SKM-1 treated with dmso at 0.1 percent for 144 hours (cell line): ENCODE data around the gene TRIP12.
A peak's percentile ranks its signal among the peaks of the same experiment; 100 is the strongest.
"Not testable (repeated sequence)": the region's sequence is repeated elsewhere in the genome, so short reads cannot be mapped to it uniquely, and the experiment has no call there.

Experiments
- DNase-seq: peaks from one replicate; lab custom pipeline; 2025; ENCODE audit not compliant: unreplicated experiment; lab: John Stamatoyannopoulos, UW

Gene TRIP12

DNA sequence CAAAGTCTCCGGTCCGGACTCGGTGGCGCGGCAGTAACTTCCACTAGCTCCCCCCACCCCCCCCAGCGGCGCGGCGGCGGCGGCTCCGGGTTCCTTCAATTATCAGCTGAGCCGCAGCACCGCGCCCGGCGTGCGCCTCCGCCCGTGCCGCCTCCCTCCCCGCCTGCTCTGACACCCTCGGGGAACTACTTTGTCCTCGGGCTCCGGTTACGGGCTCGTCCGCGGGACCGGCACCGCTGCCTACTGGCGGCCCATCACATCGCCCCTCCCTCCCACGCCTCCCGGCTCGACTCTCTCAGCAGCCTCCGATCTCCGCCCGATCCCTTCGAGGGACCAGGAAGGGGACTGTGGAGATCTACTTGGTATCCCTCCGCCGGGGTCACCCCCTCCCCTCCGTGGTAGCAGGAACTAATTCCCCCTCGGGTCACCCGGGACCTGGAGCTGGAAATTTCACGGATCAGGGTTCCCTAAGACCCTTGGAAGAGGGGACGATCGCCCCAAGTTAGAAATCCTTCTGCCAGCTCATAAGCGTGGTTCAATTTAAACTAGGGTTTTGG, at the start of gene TRIP12:
TSS of gene TRIP12 (minus strand) at position 118 of the 557 bp plus-strand sequence. CDS start 41,930 bp downstream, outside the sequence.
- DNase-seq = peak; percentile 90

GRCh38 chr2:229971298-229971790, 49.5 kb upstream of the TRIP12 start:
- DNase-seq = no peak

- no peak for DNase-seq
Measured at GRCh38 chr2:229970406-229970805, 48.6 kb upstream of the TRIP12 start.

DNA sequence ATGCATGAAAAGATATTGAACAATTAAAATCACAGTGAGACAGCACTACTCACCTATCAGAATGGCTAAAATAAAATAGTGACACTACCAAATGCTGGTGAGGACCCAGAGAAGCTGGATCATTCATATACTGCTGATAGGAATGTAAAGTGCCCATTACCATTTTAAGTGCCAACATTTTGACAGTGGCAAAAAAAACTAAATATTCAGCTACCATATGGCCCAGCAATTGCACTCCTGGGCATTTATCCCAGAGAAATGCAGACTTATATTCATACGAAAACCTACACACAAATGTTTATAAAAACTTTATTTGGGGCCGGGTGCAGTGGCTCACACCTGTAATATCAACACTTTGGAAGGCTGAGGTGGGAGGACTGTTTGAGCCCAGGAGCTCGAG, 48.1 kb upstream of the TRIP12 start:
- DNase-seq = no peak

DNA sequence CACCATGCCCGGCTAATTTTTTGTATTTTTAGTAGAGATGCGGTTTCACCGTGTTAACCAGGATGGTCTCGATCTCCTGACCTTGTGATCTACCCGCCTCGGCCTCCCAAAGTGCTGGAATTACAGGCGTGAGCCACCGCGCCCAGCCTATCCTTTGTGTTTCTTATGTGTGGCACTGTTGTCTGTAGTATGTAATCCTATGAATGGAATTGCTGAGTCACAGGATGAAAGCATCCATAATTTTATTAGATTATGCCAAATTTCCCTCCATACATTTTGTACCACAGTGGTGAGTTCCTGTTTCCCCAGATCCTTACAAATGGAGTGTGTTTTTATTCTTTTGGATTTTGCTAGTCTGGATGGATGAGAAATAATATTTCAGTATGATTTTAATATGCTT, 41.8 kb upstream of the TRIP12 start:
- not testable (repeated sequence) for DNase-seq

DNA sequence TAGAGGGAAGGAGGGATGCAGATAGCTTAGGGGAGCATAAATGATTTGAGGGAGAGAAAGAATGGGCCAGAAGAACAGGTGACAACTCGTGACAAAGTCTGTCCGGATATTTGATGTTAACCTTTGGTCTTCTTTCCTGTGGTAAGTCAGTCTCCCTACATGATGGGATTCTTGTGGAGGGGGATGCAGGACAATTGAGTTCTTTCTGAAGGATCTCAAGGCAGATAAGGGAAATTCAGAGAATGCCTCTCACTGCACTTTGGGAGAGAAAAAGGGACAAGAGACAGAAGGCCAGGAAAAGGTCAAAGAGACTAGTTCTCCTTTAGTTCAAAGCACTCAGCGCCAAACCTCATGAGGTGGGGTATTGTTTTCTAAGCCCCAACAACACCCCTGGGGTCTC, 34.7 kb upstream of the TRIP12 start:
- no peak for DNase-seq

- DNase-seq = no peak
Measured at GRCh38 chr2:229955663-229956062, 33.9 kb upstream of the TRIP12 start.

DNA sequence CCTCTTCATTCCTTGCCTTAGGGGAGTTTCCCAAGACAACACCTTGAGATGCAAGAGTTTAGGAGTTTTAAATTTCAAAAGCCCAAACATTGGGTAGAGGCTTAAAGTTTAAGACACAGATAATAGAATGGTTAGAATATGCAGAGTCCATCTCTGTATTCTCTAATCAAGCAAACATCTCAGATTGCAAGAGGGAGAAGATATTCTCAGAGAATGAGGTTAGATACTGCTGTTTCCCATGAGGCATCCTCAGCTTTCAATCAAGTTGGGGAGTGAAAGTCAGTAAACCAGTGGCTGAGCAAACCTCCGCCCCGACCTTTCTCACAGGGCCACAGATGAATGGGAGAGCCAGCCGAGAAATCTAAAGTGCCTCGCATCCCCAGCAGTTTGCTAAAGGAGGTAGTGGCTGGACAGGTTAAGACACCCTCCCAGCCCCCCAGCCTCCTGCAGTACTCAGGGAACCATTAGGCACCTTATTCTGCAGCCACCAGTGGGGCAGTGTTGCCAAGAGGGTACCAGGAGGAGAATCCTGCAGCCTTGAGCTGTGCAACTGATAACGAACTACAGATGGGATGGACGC, 30.5 kb upstream of the TRIP12 start:
- no peak for DNase-seq

GRCh38 chr2:229947544-229947943, 25.7 kb upstream of the TRIP12 start:
- no peak for DNase-seq

DNA sequence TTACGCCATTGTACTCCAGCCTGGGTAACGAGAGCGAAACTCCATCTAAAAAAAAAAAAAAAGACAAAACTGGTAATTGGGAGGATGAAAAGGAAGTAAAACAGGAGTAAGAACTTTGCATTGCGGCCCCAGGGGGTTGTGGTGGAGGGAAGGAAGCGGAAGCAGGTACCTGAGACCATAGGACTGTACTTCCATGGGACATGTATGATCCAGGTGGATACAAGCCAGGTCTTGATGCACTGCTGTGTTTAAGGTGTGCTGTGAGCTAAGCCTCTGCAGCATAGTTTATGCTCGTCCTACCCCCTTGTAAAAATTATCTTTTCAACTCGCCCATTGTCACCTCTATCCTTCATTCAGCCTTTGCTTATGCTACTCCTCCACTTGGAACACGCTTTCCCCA, 24.2 kb upstream of the TRIP12 start:
- DNase-seq = no peak

- no peak for DNase-seq
Measured at GRCh38 chr2:229943770-229944449, 22.1 kb upstream of the TRIP12 start.

DNA sequence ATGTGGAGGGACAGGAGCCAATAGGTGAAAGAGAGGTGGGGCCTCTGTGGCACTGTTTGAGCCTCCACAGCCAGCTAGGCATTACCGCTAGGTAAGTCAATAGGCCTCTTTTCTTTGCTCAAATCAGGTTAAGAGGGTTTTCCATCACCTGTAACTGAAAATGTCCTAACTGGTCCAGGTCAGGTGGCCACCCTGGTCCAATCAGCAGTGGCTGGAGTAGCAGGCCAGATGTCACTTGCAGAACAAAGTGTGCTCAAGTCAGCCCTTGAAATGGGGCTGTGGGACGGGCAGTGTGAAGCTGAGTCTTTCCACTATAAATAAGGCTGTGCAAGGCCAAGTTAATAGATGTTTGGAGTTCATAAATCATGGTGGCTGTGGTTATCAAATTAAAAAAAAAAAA, 21.4 kb upstream of the TRIP12 start:
- no peak for DNase-seq

GRCh38 chr2:229942671-229943070, 20.9 kb upstream of the TRIP12 start:
- DNase-seq = no peak

DNA sequence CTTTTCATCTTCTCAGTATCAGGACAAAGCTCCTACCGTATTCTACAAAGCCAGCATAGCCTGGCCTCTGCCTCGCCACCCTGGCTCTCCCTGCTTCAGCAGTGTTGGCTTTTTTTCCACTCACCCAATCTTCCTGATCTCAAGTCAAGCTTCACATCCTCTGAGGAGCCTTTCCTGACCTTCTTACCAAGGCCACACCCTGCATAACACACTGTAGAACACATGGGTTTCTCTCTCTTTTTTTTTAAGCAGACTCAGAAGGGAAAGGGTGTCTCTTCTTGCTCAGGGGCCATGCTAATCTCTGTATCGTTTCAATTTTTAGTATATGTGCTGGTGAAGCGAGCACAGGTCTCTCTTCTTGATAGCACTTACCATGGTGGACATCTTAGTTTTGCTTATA, 15.7 kb upstream of the TRIP12 start:
- DNase-seq = no peak

GRCh38 chr2:229931241-229931640, 9.4 kb upstream of the TRIP12 start:
- DNase-seq = no peak

DNA sequence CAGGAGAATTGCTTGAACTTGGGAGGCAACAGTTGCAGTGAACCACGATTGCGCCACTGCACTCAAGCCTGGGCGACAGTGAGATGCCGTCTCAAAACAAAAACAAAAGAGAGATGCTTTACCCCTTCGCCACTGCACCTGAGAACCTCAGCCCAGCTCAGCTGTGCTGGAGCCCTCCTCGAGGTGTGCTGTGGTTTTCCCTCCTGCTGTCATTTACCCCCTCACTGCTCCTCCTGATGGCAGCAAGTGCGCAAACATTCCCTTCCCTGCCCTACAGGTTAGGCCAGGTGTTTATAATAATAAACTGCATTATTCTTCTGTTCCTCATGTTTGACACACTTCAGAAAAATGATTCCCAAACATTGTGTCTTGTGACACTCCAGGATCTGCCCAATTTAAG, 8.8 kb upstream of the TRIP12 start:
- no peak for DNase-seq

- no peak for DNase-seq
Measured at GRCh38 chr2:229927817-229928321, 6.1 kb upstream of the TRIP12 start.

- no peak for DNase-seq
Measured at GRCh38 chr2:229925201-229925600, 3.4 kb upstream of the TRIP12 start.

- DNase-seq = not testable (repeated sequence)
Measured at GRCh38 chr2:229924541-229924940, 2.7 kb upstream of the TRIP12 start.

- peak; percentile 90 for DNase-seq
Measured at GRCh38 chr2:229922449-229923386, 909 bp upstream of the TRIP12 start, which contains the start of gene FBXO36. Gene FBXO36, plus strand, starts transcription at chr2:229922503. Its CDS starts 11 bp downstream, at chr2:229922514.
